Gastrocnemius medialis (tissue), 4 donors: Measurements from ENCODE around the gene LHPP. TPM values are rescaled to one million over a fixed set of nuclear protein-coding genes. Genes with fewer than 3 reads are reported as not detected.

Source experiments
- ATAC-seq, 2 donors: fragments of 150-250 bp; one replicate each; pipeline ENCODE4 v1.9.1; 2016
- DNase-seq, 2 donors: peaks; one replicate each; pipeline ENCODE4 v3.0.0-alpha.2; 2019
- H3K27ac ChIP-seq, 4 donors: fragments of 200-600 bp; sonication (generic); 1 replicate in 1 of 4; 2 replicates in 3 of 4; pipeline ENCODE4 v1.5.1; 2016 to 2018; ENCODE audit warnings: mild to moderate bottlenecking in 2 of 4, moderate library complexity in 1 of 4
- H3K27me3 ChIP-seq, 3 donors: fragments of 200-600 bp; sonication (generic) in 2 of 3; 1 replicate in 1 of 3; 2 replicates in 2 of 3; pipeline versions ENCODE4 v1.5.1 to v1.6.0; 2016 to 2019; ENCODE audit warnings: mild to moderate bottlenecking in 1 of 3, moderate library complexity in 1 of 3
- H3K36me3 ChIP-seq, 2 donors: fragments of 200-600 bp; sonication (generic) in 1 of 2; one replicate each; pipeline ENCODE4 v1.5.1; 2017 to 2018
- H3K4me1 ChIP-seq, 2 donors: fragments of 200-600 bp; sonication (generic) in 1 of 2; one replicate each; pipeline ENCODE4 v1.5.1; 2016 to 2017; ENCODE audit warnings: mild to moderate bottlenecking in 2 of 2
- H3K4me3 ChIP-seq, 4 donors: fragments of 200-600 bp; sonication (generic) in 3 of 4; 1 replicate in 1 of 4; 2 replicates in 3 of 4; pipeline ENCODE4 v1.5.1; 2016 to 2019; ENCODE audit warnings: mild to moderate bottlenecking in 2 of 4
- H3K9me3 ChIP-seq, 3 donors: fragments of 200-600 bp; sonication (generic) in 2 of 3; 1 replicate in 1 of 3; 2 replicates in 2 of 3; pipeline ENCODE4 v1.5.1; 2016 to 2019
- POLR2A ChIP-seq, 2 donors: fragments of 450-650 bp; IDR thresholded peaks; one replicate each; pipeline ENCODE4 v1.6.1; 2017; ENCODE audit warnings: antibody characterized with exemption in 2 of 2, mild to moderate bottlenecking in 2 of 2, moderate library complexity in 2 of 2
- in situ Hi-C, 4 donors: fragments of 200-750 bp; cut with MboI; loops; one replicate each; pipeline versions ENCODE4 v1.15.0 to v1.8.0; 2017; ENCODE audit warnings: low sequenced_read_pairs in 4 of 4
- intact Hi-C: fragments of 100-400 bp; cut with DNase I; formaldehyde crosslinking; loops from one replicate; pipeline ENCODE4 v1.15.1; 2023; ENCODE audit warnings: low total_unique reads
- total RNA-seq, 4 donors: library from RNA; depleted of rRNA; stranded (reverse); fragments of >200 nt; gene quantifications; one replicate each; pipeline versions ENCODE4 v1.1.0 to v1.2.3, GENCODE V29; 2016
- TF ChIP-seq, protein P1 (sequence below), 5 experiments: fragments of 450-650 bp in 3 of 5; fragments of 200-600 bp in 2 of 5; sonication (generic) in 2 of 5; IDR thresholded peaks in 4 of 5; conservative IDR thresholded peaks in 1 of 5; 1 replicate in 4 of 5; 2 replicates in 1 of 5; pipeline ENCODE4 v1.5.1; 2016 to 2019; ENCODE audit warnings: antibody characterized with exemption in 5 of 5, mild to moderate bottlenecking in 3 of 5, moderate library complexity in 3 of 5

Gene LHPP
- total RNA-seq, 4 donors from 2014 or later: 4.9 to 16.0 (median 12.2) TPM

DNA sequence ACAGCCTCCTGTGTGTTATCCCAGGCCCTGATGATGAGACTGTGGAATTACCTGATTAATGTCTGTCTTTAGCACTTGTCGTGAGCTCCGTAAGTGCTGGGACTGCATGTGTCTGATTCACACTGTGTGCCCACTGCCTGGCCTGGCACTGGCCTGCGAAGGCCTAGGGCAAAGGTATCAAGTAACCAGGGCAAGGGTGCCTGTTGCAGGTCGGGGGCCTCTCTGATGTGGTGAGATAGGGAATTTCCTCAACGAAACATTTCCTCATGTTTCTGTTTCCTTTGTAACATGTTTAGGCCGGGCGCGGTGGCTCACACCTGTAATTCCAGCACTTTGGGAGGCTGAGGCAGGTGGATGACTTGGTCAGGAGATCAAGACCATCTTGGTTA, 50.4 kb downstream of the LHPP start:
- Histone ChIP-seq H3K4me3 (no peak overlapping the region), H3K27me3 (no peaks in the 10 kb centered on the region), H3K4me1 (no peaks in the 10 kb centered on the region), H3K9me3 (no peaks in the 10 kb centered on the region), H3K36me3 (no peaks in the 10 kb centered on the region), H3K27ac (no peak overlapping the region)
- DNase-seq: no peak
- no peak for ATAC-seq
- no peak for TF ChIP-seq POLR2A (IDR thresholded peaks at IDR 0.05)
- TF ChIP-seq, protein P1, sequence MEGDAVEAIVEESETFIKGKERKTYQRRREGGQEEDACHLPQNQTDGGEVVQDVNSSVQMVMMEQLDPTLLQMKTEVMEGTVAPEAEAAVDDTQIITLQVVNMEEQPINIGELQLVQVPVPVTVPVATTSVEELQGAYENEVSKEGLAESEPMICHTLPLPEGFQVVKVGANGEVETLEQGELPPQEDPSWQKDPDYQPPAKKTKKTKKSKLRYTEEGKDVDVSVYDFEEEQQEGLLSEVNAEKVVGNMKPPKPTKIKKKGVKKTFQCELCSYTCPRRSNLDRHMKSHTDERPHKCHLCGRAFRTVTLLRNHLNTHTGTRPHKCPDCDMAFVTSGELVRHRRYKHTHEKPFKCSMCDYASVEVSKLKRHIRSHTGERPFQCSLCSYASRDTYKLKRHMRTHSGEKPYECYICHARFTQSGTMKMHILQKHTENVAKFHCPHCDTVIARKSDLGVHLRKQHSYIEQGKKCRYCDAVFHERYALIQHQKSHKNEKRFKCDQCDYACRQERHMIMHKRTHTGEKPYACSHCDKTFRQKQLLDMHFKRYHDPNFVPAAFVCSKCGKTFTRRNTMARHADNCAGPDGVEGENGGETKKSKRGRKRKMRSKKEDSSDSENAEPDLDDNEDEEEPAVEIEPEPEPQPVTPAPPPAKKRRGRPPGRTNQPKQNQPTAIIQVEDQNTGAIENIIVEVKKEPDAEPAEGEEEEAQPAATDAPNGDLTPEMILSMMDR (IDR thresholded peaks at IDR 0.05 in 4 of 5, conservative IDR thresholded peaks at IDR 0.05 in 1 of 5): no peak
- in situ Hi-C loops (no loop called here), intact Hi-C loops (no loop called here)

DNA sequence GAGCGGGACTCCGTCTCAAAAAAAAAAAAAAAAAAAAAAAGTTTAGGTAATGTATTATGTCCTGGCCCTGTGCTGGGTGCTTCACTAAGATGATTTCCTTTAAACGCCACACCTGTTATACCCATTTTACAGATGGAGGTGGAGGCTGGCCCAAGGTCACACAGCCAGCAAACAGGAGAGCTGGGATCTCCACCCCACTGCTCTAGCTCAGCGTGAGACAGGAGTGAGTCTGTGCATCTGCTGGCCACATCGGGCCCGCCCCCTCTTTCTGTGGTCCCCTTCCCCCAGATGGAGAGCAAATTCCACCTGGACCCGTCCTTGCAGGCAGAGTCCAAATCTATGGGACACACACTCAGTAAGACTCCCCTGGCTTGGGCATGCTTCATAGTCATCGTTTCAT, 51.0 kb downstream of the LHPP start:
- no peak for DNase-seq
- Histone ChIP-seq H3K4me3 (no peak overlapping the region), H3K27me3 (no peaks in the 10 kb centered on the region), H3K4me1 (no peaks in the 10 kb centered on the region), H3K9me3 (no peaks in the 10 kb centered on the region), H3K27ac (no peak overlapping the region), H3K36me3 (no peaks in the 10 kb centered on the region)
- in situ Hi-C loops: no loop called here
- no peak for ATAC-seq
- intact Hi-C loops: no loop called here
- TF ChIP-seq POLR2A (IDR thresholded peaks at IDR 0.05): no peak
- TF ChIP-seq, protein P1 (IDR thresholded peaks at IDR 0.05 in 4 of 5, conservative IDR thresholded peaks at IDR 0.05 in 1 of 5): no peak

DNA sequence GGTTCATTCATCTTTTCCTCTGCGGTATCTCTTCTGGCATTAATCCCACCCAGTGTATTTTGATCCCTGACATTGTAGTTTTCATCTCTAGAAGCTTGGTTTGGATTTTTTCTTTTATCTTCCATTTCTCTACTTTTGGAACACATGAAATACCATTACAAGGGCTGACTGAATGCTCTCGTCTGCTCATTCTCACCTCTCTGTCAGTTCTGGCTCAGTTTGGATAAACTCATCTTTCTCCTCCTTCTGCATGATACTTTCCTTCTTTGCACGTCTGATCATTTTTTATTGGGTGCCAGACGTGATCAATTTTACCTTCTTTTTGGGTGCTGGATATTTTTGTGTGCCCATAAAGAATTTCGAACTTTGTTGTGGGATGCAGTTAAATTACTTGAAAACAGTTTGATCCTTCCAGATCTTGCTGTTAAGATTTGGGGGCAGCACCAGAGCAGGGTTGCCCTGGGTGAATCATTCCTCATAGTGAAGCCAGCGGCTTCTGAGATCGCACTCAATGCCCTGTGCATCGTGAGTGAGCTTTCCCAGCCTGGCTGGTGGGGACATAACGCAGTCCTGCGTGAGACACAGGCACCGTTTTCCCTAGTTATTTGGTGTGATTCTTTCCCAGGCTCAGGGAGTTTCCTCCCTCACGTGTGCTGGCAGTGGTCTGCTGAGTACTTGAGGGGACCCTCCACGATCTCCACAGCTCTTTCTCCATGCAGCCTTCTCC, 53.8 kb downstream of the LHPP start:
- intact Hi-C loops (no loop called here), in situ Hi-C loops (no loop called here)
- ATAC-seq (no peak), DNase-seq (no peak)
- no peaks in the 10 kb centered on the region for H3K9me3 ChIP-seq
- H3K27ac ChIP-seq: no peak overlapping the region
- no peak overlapping the region for H3K4me3 ChIP-seq
- no peaks in the 10 kb centered on the region for H3K36me3 ChIP-seq
- H3K27me3 ChIP-seq: no peaks in the 10 kb centered on the region
- TF ChIP-seq, protein P1 (IDR thresholded peaks at IDR 0.05 in 4 of 5, conservative IDR thresholded peaks at IDR 0.05 in 1 of 5): no peak
- no peak for TF ChIP-seq POLR2A (IDR thresholded peaks at IDR 0.05)
- no peaks in the 10 kb centered on the region for H3K4me1 ChIP-seq

DNA sequence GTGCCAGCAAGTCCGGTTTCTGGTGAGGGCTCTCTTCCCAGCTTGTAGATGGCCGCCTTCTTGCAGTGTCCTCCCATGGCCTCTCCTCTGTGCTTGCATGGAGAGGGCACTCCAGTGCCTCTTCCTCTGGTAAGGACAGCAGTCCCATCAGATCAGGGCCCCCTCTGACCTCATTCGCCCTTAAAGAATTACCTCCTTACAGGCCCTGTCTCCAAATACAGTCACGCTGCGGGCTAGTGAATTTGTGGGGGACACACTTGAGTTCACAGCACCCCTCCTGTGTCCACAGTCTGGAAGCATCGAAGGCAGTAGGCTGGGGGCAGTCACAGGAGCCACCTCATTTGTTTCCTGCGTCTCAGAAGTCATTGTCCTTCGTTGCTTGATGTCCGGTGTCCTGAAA, 54.6 kb downstream of the LHPP start:
- TF ChIP-seq, protein P1 (IDR thresholded peaks at IDR 0.05 in 4 of 5, conservative IDR thresholded peaks at IDR 0.05 in 1 of 5): no peak
- no peak for TF ChIP-seq POLR2A (IDR thresholded peaks at IDR 0.05)
- in situ Hi-C loops: no loop called here

More for the DNA sequence above, 54.6 kb downstream of the LHPP start:
- intact Hi-C loops: no loop called here
- no peak for ATAC-seq
- peaks cover 0 to 3% of the 10 kb centered on the region in 2 donors for H3K4me1 ChIP-seq
- no peaks in the 10 kb centered on the region for H3K9me3 ChIP-seq
- DNase-seq: no peak
- no peaks in the 10 kb centered on the region for H3K36me3 ChIP-seq
- no peak overlapping the region for H3K27ac ChIP-seq
- no peak overlapping the region for H3K4me3 ChIP-seq
- H3K27me3 ChIP-seq: no peaks in the 10 kb centered on the region
